Measurements from ENCODE around the gene PSME2.

DNA sequence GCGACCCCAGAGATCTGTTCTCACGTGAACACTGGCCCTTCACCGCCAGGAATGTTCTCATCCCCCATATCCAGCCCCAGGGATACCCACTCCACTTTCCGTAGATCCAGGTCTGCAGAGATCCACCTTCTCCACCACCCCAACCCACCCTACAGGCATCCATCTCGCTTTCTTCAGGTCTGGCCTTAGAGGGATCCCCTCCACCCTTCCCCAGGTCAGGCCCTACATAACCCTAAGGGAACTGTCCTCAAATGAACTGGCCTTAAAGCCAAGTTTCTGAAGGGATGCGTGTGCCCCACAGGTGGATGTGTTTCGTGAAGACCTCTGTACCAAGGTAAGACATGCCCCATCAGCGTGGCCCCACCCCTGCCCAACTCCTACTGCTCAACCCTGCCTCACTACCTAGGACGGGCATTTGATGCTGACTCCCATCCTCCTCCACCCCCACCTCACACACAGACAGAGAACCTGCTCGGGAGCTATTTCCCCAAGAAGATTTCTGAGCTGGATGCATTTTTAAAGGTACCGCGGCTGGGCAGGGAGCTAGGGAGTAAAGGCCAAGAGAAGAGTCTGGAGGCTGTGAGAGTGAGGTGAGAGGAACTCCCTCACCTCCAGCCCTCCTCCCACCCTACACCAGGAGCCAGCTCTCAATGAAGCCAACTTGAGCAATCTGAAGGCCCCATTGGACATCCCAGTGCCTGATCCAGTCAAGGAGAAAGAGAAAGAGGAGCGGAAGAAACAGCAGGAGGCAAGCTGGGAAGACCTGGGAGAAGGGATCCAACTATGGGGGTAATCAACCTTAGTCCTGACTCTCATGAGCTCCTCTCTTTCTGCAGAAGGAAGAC lies 9.5 kb downstream of the PSME2 start:
- TF ChIP-seq EZH2 (IDR thresholded peaks at IDR 0.05; ENCODE audit: borderline replicate concordance, insufficient read depth, low read length, poor library complexity, severe bottlenecking): no peak
- TF ChIP-seq, protein P1, sequence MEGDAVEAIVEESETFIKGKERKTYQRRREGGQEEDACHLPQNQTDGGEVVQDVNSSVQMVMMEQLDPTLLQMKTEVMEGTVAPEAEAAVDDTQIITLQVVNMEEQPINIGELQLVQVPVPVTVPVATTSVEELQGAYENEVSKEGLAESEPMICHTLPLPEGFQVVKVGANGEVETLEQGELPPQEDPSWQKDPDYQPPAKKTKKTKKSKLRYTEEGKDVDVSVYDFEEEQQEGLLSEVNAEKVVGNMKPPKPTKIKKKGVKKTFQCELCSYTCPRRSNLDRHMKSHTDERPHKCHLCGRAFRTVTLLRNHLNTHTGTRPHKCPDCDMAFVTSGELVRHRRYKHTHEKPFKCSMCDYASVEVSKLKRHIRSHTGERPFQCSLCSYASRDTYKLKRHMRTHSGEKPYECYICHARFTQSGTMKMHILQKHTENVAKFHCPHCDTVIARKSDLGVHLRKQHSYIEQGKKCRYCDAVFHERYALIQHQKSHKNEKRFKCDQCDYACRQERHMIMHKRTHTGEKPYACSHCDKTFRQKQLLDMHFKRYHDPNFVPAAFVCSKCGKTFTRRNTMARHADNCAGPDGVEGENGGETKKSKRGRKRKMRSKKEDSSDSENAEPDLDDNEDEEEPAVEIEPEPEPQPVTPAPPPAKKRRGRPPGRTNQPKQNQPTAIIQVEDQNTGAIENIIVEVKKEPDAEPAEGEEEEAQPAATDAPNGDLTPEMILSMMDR (IDR thresholded peaks at IDR 0.05; ENCODE audit: poor library complexity, severe bottlenecking): no peak
- no peak for TF ChIP-seq TAF1 (IDR thresholded peaks at IDR 0.05; ENCODE audit: low read depth)
- TF ChIP-seq POLR2AphosphoS5 (IDR thresholded peaks at IDR 0.05): no peak
- TF ChIP-seq EP300 (conservative IDR thresholded peaks at IDR 0.05; ENCODE audit: poor library complexity, severe bottlenecking): no peak
- TF ChIP-seq, protein P2, sequence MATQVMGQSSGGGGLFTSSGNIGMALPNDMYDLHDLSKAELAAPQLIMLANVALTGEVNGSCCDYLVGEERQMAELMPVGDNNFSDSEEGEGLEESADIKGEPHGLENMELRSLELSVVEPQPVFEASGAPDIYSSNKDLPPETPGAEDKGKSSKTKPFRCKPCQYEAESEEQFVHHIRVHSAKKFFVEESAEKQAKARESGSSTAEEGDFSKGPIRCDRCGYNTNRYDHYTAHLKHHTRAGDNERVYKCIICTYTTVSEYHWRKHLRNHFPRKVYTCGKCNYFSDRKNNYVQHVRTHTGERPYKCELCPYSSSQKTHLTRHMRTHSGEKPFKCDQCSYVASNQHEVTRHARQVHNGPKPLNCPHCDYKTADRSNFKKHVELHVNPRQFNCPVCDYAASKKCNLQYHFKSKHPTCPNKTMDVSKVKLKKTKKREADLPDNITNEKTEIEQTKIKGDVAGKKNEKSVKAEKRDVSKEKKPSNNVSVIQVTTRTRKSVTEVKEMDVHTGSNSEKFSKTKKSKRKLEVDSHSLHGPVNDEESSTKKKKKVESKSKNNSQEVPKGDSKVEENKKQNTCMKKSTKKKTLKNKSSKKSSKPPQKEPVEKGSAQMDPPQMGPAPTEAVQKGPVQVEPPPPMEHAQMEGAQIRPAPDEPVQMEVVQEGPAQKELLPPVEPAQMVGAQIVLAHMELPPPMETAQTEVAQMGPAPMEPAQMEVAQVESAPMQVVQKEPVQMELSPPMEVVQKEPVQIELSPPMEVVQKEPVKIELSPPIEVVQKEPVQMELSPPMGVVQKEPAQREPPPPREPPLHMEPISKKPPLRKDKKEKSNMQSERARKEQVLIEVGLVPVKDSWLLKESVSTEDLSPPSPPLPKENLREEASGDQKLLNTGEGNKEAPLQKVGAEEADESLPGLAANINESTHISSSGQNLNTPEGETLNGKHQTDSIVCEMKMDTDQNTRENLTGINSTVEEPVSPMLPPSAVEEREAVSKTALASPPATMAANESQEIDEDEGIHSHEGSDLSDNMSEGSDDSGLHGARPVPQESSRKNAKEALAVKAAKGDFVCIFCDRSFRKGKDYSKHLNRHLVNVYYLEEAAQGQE (IDR thresholded peaks at IDR 0.05; ENCODE audit: borderline replicate concordance): no peak
- no peak for TF ChIP-seq RAD21 (conservative IDR thresholded peaks at IDR 0.05)
- no peak for TF ChIP-seq SMC3 (conservative IDR thresholded peaks at IDR 0.05; ENCODE audit: poor library complexity)
- no peak for TF ChIP-seq MXI1 (conservative IDR thresholded peaks at IDR 0.05; ENCODE audit: poor library complexity, severe bottlenecking)

Measured in neural cell (in vitro differentiated cells).